ENCODE results near the gene YJEFN3.
A peak's percentile ranks its signal among the peaks of the same experiment; 100 is the strongest.

YJEFN3 gene

DNA sequence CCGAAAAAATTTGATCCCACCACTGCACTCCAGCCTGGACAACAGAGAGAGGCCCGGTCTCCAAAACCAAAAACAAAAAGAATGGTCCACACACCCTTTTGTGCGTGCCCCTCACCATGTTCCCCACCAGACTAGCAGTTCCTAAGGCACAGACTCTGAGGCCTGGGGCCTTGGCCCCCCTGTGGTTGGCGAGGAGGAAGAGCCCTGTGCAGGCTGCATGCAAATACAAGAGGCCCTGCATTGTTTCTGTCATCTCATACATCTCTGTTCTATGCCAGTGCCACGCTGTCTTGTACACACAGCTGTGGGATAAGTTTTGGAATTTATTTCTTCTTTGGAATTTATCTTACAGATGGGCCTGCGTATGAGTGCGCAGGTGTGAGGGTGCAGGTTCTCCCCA lies 4.7 kb upstream of the YJEFN3 start:
- no peak for DNase-seq

- no peak for DNase-seq
Measured at GRCh38 chr19:19525611-19526380, 2.9 kb upstream of the YJEFN3 start.

- no peak for DNase-seq
Measured at GRCh38 chr19:19526581-19527370, 1.9 kb upstream of the YJEFN3 start.

DNA sequence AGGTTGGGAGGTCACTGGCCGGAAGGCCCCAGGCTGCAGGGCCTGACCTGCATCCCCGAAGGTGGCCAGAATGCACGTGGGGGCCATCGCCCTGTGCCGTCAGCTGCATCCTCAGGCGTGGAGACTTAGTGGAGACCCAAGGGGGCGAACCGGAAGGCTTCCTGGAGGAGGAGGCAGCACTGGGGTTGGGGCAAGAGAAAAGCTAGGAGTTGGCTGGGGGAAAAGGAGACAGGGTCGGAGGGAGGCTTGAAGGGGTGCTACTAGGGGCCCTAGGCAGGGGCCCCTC lies 1.4 kb upstream of the YJEFN3 start:
- no peak for DNase-seq

DNA sequence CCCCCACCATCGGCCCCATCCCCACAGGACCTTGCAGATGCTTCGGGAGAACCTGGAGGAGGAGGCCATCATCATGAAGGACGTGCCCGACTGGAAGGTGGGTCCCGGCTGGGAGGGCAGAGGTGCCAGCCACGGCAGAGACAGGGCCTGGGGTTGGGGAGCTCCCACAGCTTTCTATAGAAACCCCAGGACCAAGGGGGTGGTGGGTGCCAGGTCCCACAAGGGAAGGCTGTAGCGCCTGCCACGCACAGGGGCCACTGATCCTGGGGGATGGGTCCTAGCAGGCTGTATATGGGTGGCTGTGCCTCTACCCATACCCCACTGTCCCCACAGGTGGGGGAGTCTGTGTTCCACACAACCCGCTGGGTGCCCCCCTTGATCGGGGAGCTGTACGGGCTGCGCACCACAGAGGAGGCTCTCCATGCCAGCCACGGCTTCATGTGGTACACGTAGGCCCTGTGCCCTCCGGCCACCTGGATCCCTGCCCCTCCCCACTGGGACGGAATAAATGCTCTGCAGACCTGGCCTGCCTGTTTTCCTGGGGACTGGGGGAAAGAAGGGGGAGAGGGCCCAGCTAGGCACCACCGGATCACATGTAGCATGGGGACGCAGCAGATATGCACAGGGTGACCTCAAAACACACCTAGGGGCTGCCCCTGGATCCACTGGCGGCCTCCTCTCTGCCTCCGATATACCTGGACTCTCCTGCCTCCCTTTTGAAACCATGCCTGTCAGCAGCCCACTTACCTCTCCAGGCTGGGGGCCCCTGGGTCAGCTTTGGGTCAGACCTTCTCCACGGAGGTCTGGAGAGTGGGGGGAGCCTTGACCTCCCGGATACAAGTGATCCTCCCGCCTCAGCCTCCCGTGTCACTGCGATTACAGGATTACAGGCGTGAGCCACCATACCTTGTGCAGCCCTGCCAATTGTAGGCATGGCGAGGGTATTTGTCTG lies 761 bp upstream of the YJEFN3 start:
- DNase-seq: no peak

DNA sequence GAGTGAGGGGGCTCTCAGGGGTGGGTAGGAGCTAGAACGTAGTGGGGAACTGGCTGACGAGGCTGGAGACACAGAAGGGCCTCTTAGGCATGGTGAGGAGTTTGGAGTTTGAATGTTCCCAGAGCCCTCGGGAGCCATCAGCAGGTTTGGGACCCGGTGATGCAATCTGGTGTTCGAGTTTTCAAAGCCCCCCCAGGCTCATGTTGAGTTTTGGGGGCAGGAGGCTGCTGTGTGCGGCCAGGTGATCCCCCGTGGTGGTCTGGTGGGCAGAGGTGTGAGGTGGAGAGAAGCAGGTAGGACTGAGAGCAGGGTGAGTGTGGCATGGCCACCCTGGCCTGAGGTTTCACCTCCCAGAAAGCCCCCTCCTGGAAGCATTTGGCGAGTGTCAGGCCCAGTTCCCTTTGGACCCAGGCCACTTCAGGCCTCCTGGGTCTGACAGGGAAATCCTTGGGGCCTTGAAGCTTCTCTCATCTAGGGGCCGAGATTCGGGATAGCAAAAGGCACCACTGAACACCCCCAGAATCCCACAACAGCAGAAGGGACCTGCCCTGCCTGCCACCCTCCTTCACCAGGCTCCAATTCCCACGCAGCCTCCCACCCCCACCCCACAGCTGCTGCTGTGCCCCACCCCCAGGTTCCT lies 1.2 kb downstream of the YJEFN3 start:
- no peak for DNase-seq

GRCh38 chr19:19530423-19530804 lies 1.7 kb downstream of the YJEFN3 start:
- no peak for DNase-seq

DNA sequence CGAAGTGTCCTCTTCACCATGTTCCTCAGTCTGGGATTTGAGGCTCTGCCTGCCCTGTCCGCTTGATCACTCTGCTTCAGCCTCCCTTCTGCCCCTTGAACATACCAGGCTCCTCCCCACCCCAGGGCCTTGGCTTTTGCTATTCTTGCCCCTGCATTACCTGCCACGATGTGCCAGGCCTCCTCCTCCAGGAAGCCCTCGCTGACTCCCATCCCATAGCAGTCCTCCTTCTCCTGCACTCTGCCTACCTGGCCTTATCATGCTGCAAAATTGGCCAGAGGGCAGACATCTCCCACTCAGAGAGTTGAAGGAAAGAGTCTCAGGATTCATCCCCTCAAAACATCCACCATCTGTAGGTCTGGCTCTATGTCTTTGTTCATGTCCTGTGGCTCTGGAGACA lies 2.2 kb downstream of the YJEFN3 start:
- no peak for DNase-seq

- peak; percentile 54 to 89 (median 78) for DNase-seq
Measured at GRCh38 chr19:19531951-19532805, 3.5 kb downstream of the YJEFN3 start.

DNA sequence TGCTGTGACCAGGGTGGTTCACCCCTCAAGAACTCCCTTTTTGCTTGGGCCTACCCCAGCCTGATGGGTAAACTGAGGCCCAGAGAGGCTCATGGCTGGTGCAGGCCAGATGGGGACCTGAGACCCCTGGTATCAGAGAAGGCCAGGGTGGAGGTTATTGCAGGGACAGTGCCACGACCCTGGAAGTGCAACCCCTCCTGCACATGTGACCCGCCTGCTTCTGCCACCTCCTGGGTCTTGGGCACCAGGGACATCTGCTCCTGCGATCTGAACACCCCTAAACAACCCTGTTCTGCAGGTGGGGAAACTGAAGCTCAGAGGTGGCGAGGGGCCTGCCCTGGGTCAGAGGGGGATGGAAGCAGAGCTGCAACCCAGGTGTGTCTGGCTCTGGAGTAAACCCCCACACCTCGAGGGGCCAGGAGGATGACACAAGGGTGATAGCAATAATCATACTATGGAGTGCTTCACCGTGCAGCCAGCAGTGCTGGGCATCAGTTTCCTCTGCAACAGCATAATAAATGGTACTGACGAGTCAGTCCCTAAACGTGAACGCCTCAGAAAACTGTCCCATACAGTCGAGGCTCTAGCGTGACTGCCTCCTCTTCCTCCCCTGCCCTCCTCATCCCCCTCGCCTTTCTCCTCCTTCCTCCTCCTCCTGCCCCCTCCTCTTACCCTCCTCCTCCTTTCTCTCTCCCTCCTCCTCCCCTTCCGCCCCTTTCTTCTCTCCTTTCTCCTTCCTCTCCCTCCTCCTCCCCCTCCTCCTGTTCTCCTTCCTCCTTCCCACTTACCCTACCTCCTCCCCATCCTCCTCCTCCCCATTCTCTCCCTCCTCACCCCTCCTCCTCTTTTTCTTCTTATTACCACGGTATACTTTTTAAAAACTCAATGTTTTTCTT lies 4.3 kb downstream of the YJEFN3 start:
- DNase-seq: no peak

DNA sequence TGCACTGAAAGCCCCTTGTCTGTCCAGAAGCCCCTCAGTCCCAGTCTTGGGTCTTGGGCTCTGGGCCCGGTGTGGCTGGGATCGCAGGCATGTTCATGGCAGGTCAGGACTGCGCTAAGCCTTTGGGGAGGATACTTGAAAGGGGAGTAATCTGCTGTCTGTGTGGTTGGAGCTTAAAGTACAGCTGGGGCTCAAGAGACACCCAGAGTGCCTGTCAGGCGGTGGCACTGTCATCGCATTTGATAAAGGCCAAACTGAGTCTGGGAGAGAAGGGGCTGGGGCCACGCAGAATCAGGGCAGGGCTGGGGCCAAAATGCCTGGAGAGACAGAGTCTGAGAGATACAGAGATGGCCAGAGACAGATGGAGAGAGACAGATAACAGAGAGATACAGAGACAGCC lies 5.1 kb downstream of the YJEFN3 start:
- no peak for DNase-seq

DNA sequence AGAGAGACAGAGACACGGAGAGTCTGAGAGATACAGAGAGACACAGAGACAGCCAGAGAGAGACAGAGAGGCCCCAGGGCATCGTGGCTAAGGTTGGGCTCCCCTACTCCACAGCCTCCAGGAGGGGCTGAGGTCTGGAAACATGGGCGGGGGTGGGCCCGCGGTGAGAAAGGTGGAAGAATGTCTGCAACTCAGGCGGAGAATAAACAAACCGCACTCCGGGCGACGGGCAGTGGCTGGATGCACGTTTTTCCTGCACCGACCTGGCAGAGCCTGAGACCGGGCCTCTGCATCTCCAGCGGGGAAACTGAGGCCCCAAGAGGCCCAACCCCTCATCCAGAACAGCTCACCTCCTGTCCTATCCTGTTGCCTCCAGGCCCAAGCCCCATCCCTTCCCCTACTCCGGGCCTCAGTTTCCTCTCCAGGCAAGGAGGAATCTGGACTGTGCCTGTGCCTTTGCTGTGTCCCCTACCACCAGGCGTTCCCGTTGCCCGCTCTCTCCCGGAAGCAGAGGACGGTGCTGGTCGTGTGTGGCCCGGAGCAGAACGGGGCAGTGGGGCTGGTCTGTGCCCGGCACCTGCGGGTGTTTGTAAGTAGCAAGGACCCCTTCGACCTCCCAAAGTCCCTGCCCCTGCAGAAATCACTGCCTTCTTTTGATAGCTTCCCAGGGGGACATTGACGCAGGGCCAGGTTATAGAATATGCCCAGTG lies 6.0 kb downstream of the YJEFN3 start:
- no peak for DNase-seq

DNA sequence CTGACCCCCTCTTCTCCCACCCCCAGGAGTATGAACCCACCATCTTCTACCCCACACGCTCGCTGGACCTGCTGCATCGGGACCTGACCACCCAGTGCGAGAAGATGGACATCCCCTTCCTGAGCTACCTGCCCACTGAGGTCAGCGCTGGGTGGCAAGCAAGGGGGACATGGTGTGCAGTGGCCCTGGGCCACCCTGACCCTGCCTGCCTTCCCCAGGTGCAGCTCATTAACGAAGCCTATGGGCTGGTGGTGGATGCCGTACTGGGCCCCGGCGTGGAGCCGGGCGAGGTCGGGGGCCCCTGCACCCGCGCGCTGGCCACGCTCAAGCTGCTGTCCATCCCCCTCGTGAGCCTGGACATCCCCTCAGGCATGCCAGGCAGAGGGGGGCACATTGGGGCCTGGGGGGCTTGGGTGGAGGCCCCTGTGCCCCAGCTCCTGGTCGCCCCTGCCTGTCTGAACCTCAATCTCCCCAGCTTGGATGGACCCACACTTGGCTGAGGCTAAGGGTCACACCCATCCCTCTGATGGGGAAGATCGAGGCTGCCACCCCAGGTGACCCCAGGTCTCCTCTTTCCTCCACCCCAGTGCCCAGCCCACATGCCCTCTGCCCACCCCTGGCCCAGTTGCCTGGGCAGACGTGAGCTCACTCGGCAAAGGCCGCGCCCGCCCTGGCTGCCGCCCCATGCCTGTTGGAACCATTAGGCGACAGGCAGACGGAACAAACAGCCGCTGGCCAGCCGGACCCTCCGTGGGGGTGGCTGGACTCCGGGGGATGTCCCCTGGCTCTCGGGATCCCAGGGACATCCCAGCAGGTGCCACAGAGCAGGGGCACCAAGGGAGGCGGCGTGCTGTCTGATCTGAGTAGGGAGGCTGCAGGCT lies 6.8 kb downstream of the YJEFN3 start:
- DNase-seq: no peak

GRCh38 chr19:19537075-19538048 lies 8.7 kb downstream of the YJEFN3 start:
- peak in 2 of 6 experiments; percentile 11 to 14 for DNase-seq

DNA sequence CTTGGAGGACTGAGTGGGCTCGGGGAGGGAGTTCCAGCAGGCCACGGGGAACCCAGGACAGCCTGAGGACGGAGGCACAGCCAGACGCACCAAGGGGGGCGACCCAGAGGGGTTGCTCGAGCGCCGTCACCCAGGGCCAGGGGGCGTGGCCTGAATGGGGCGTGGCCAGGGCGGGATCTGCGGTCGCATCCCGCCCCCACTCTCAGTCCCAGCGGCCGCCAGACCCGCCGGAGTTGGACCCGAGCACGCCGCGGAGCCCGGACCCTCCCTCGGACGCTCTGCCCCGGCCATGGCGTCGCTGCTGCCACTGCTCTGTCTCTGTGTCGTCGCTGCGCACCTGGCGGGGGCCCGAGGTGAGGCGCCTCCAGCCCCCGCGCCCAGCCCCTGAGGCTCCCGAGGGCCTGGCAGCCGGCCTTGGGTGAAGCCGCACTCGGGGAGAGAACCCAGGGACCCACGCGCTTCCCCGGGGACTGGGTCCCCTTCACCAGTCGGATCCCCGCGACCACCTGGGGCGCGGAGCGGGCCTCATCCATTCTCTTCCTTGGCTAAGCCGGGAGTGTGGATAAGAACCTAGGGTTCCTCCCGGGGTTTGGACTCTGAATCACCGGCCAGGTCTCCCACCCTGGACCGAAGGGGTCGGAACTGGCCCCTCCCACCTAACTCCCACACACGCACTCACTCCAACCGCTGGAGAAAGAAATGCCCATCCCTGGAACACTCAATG lies 9.5 kb downstream of the YJEFN3 start, which contains the start of gene CILP2:
Gene CILP2, plus strand, starts transcription at position 205 of the 724 bp plus-strand sequence. Its CDS starts 85 bp downstream, at position 290.
- peak in 5 of 6 experiments; percentile 23 to 58 (median 28) for DNase-seq

DNA sequence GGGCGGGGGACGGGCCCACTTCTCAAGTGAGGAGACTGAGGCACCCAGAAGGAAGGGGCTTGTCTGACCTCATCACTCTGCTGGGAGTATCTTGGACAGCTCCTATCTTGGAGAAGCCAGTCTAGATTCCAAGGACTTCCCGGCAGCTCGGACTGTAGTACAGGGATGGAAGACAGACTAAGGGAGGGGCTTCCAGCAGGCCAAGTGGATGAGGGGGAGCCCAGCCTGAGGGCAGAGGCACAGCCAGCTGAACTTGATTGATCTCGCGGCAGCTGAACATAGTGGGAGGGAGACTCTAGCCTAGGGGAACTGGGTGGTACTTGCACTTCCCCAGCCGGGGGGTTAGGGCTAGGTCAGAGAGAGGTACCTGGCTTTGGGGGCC lies 10.1 kb downstream of the YJEFN3 start:
- DNase-seq: peak in 1 of 6 experiments; percentile 42

GRCh38 chr19:19539698-19540063 lies 11.0 kb downstream of the YJEFN3 start:
- peak in 1 of 6 experiments; percentile 42 for DNase-seq

All from stimulated activated naive CD4-positive, alpha-beta T cell (primary cell).